ENCODE data around the gene SPRED3. TPM values are rescaled to one million over a fixed set of nuclear protein-coding genes. Genes with fewer than 3 reads are reported as not detected.
A peak's percentile ranks its signal among the peaks of the same experiment; 100 is the strongest.

The SPRED3 gene
- polyA plus RNA-seq, 1 donor from 2014 or later = not detected

GRCh38 chr19:38383184-38383583 is 5.3 kb upstream of the SPRED3 start:
- no peak overlapping the region for H3K27ac Mint-ChIP-seq
- H3K4me1 Mint-ChIP-seq = peaks cover 4 to 13% (median 9%) of the 10 kb centered on the region in 3 donors
- peaks cover 21% of the 10 kb centered on the region for H3K27me3 Mint-ChIP-seq
- no peak overlapping the region for H3K4me3 Mint-ChIP-seq
- H3K36me3 Mint-ChIP-seq = peaks cover 27% of the 10 kb centered on the region
- no peaks in the 10 kb centered on the region for H3K9me3 Mint-ChIP-seq

GRCh38 chr19:38383743-38384142 is 4.8 kb upstream of the SPRED3 start:
- no peaks in the 10 kb centered on the region for H3K9me3 Mint-ChIP-seq

GRCh38 chr19:38384209-38385027 is 4.1 kb upstream of the SPRED3 start:
- peaks cover 5 to 14% (median 10%) of the 10 kb centered on the region in 3 donors for H3K4me1 Mint-ChIP-seq
- H3K27me3 Mint-ChIP-seq = peaks cover 24% of the 10 kb centered on the region
- H3K4me3 Mint-ChIP-seq = peak overlapping the region in 3 of 4 donors; percentile 38 to 81 (median 43)
- no peaks in the 10 kb centered on the region for H3K9me3 Mint-ChIP-seq
- peak overlapping the region in 1 of 3 donors; percentile 71 for H3K27ac Mint-ChIP-seq
- peaks cover 26% of the 10 kb centered on the region for H3K36me3 Mint-ChIP-seq

More at GRCh38 chr19:38383743-38384142, 4.8 kb upstream of the SPRED3 start:
- H3K4me1 Mint-ChIP-seq = peaks cover 5 to 14% (median 10%) of the 10 kb centered on the region in 3 donors
- H3K27me3 Mint-ChIP-seq = peaks cover 22% of the 10 kb centered on the region
- no peak overlapping the region for H3K27ac Mint-ChIP-seq
- H3K4me3 Mint-ChIP-seq = no peak overlapping the region
- H3K36me3 Mint-ChIP-seq = peaks cover 27% of the 10 kb centered on the region

- Mint-ChIP-seq H3K4me1 (peaks cover 5 to 13% (median 12%) of the 10 kb centered on the region in 3 donors), H3K4me3 (peak overlapping the region in 2 of 4 donors; percentile 43 to 81), H3K27me3 (peaks cover 27% of the 10 kb centered on the region), H3K27ac (peak overlapping the region in 1 of 3 donors; percentile 71), H3K36me3 (peaks cover 21% of the 10 kb centered on the region), H3K9me3 (no peaks in the 10 kb centered on the region)
These were observed 3.3 kb upstream of the SPRED3 start for GRCh38 chr19:38385057-38385803.

- no peaks in the 10 kb centered on the region for H3K9me3 Mint-ChIP-seq
- H3K4me3 Mint-ChIP-seq = peak overlapping the region in 2 of 4 donors; percentile 41 to 77
- peaks cover 29% of the 10 kb centered on the region for H3K27me3 Mint-ChIP-seq
- peaks cover 21% of the 10 kb centered on the region for H3K36me3 Mint-ChIP-seq
- H3K4me1 Mint-ChIP-seq = peaks cover 5 to 13% (median 12%) of the 10 kb centered on the region in 3 donors
- H3K27ac Mint-ChIP-seq = no peak overlapping the region
These were observed 2.7 kb upstream of the SPRED3 start for GRCh38 chr19:38385804-38386257.

- Mint-ChIP-seq H3K4me3 (peak overlapping the region in 1 of 4 donors; percentile 77), H3K36me3 (peaks cover 17% of the 10 kb centered on the region), H3K4me1 (peaks cover 5 to 13% (median 12%) of the 10 kb centered on the region in 3 donors), H3K27me3 (peaks cover 31% of the 10 kb centered on the region), H3K27ac (no peak overlapping the region), H3K9me3 (no peaks in the 10 kb centered on the region)
These were observed 2.1 kb upstream of the SPRED3 start for GRCh38 chr19:38386300-38386970.

- Mint-ChIP-seq H3K9me3 (no peaks in the 10 kb centered on the region), H3K36me3 (peaks cover 12% of the 10 kb centered on the region), H3K4me3 (peak overlapping the region; percentile 71 to 95 (median 88)), H3K27me3 (peaks cover 31% of the 10 kb centered on the region), H3K27ac (peak overlapping the region in 2 of 3 donors; percentile 13 to 59), H3K4me1 (peaks cover 5 to 12% (median 10%) of the 10 kb centered on the region in 3 donors)
These were observed 1.4 kb upstream of the SPRED3 start for GRCh38 chr19:38386971-38387549.

GRCh38 chr19:38387550-38388348 is 748 bp upstream of the SPRED3 start, which contains the start of gene GGN:
Gene GGN, minus strand, starts transcription at chr19:38388034. Its CDS starts 773 bp downstream, at chr19:38387261.
- Mint-ChIP-seq H3K27me3 (peaks cover 29% of the 10 kb centered on the region), H3K36me3 (peaks cover 7% of the 10 kb centered on the region), H3K4me3 (peak within 1 kb of the TSS; percentile 71 to 95 (median 88)), H3K9me3 (no peaks in the 10 kb centered on the region), H3K27ac (peak within 1 kb of the TSS in 2 of 3 donors; percentile 24 to 59), H3K4me1 (peaks cover 5 to 12% (median 12%) of the 10 kb centered on the region in 3 donors)

GRCh38 chr19:38389101-38389925 is 816 bp downstream of the SPRED3 start:
- Mint-ChIP-seq H3K36me3 (peaks cover 1% of the 10 kb centered on the region), H3K4me3 (peak overlapping the region in 2 of 4 donors; percentile 67 to 87), H3K27me3 (peaks cover 29% of the 10 kb centered on the region), H3K4me1 (peaks cover 5 to 16% (median 13%) of the 10 kb centered on the region in 3 donors), H3K27ac (peak overlapping the region in 1 of 3 donors; percentile 90), H3K9me3 (no peaks in the 10 kb centered on the region)

- H3K4me3 Mint-ChIP-seq = peak overlapping the region in 3 of 4 donors; percentile 36 to 67 (median 47)
- H3K36me3 Mint-ChIP-seq = no peaks in the 10 kb centered on the region
- H3K27ac Mint-ChIP-seq = peak overlapping the region in 2 of 3 donors; percentile 19 to 90
- H3K4me1 Mint-ChIP-seq = peaks cover 10 to 19% (median 16%) of the 10 kb centered on the region in 3 donors
- no peaks in the 10 kb centered on the region for H3K9me3 Mint-ChIP-seq
- peaks cover 25% of the 10 kb centered on the region for H3K27me3 Mint-ChIP-seq
These were observed 1.7 kb downstream of the SPRED3 start for GRCh38 chr19:38389957-38390924.

GRCh38 chr19:38391911-38392464 is 3.5 kb downstream of the SPRED3 start:
- Mint-ChIP-seq H3K36me3 (no peaks in the 10 kb centered on the region), H3K4me1 (peaks cover 16 to 19% (median 16%) of the 10 kb centered on the region in 3 donors), H3K4me3 (no peak overlapping the region), H3K27ac (no peak overlapping the region), H3K27me3 (peaks cover 31% of the 10 kb centered on the region), H3K9me3 (no peaks in the 10 kb centered on the region)

Measured in IgD-negative memory B cell (primary cell).